DMS 273 (cell line): Measurements from ENCODE around the gene AMHR2.
A peak's percentile ranks its signal among the peaks of the same experiment; 100 is the strongest.

Experiments
- DNase-seq: peaks from one replicate; lab custom pipeline; 2025; ENCODE audit not compliant: unreplicated experiment; lab: John Stamatoyannopoulos, UW

The AMHR2 gene

GRCh38 chr12:53452159-53453077 is 28.8 kb downstream of the AMHR2 start:
- peak; percentile 83 for DNase-seq

- DNase-seq, result no peak
These were observed 30.4 kb downstream of the AMHR2 start for GRCh38 chr12:53453953-53454640.

- DNase-seq, result no peak
These were observed 31.1 kb downstream of the AMHR2 start for GRCh38 chr12:53454707-53455106.

- DNase-seq, result no peak
These were observed 33.2 kb downstream of the AMHR2 start for GRCh38 chr12:53456654-53457366.

- no peak for DNase-seq
These were observed 35.4 kb downstream of the AMHR2 start for GRCh38 chr12:53459097-53459496.

GRCh38 chr12:53461059-53461458 is 37.4 kb downstream of the AMHR2 start:
- DNase-seq, result no peak

GRCh38 chr12:53461591-53461990 is 37.9 kb downstream of the AMHR2 start:
- no peak for DNase-seq

GRCh38 chr12:53462935-53463334 is 39.3 kb downstream of the AMHR2 start:
- no peak for DNase-seq

GRCh38 chr12:53463802-53464560 is 40.3 kb downstream of the AMHR2 start:
- no peak for DNase-seq

GRCh38 chr12:53464685-53465418 is 41.2 kb downstream of the AMHR2 start:
- DNase-seq, result no peak

- no peak for DNase-seq
These were observed 42.0 kb downstream of the AMHR2 start for GRCh38 chr12:53465679-53466078.

- DNase-seq, result no peak
These were observed 43.0 kb downstream of the AMHR2 start for GRCh38 chr12:53466640-53467039.

GRCh38 chr12:53467082-53467481 is 43.4 kb downstream of the AMHR2 start:
- DNase-seq, result no peak

- DNase-seq, result no peak
These were observed 44.2 kb downstream of the AMHR2 start for GRCh38 chr12:53467880-53468279.

GRCh38 chr12:53468282-53468681 is 44.6 kb downstream of the AMHR2 start:
- no peak for DNase-seq

- no peak for DNase-seq
These were observed 48.5 kb downstream of the AMHR2 start for GRCh38 chr12:53472056-53472582.

- no peak for DNase-seq
These were observed 50.4 kb downstream of the AMHR2 start for GRCh38 chr12:53474077-53474476.

- DNase-seq, result no peak
These were observed 51.2 kb downstream of the AMHR2 start for GRCh38 chr12:53474819-53475218.

GRCh38 chr12:53476769-53477209 is 53.1 kb downstream of the AMHR2 start:
- DNase-seq, result peak; percentile 62

GRCh38 chr12:53478865-53479264 is 55.2 kb downstream of the AMHR2 start:
- no peak for DNase-seq
